ENCODE data around the gene SPR.

SPR gene

GRCh38 chr2:72887032-72887739 is at the start of gene SPR:
Gene SPR, plus strand, starts transcription at chr2:72887408. Its CDS starts 25 bp downstream, at chr2:72887433.
- no peak for DNase-seq (ENCODE audit: low read depth)

DNA sequence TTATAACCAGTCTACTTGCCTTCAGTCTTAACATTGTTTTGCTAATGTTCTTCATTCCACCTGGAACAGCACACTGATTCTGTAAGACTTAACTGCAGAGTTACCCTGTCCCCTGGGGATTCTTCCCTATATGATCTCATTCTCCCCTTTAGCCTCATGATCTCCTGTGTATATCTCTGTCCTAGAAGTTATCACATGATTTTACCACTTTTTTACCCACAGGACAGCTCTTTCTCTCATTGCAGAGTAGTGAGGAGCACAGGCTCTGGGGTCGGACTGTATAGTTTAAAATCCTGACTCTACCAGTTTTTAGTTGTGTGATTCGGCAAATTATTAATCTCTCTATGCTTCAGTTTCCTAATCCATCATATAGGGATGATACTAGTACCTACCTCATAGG is 47.1 kb upstream of the SPR start:
- no peak for DNase-seq (ENCODE audit: low read depth)

DNA sequence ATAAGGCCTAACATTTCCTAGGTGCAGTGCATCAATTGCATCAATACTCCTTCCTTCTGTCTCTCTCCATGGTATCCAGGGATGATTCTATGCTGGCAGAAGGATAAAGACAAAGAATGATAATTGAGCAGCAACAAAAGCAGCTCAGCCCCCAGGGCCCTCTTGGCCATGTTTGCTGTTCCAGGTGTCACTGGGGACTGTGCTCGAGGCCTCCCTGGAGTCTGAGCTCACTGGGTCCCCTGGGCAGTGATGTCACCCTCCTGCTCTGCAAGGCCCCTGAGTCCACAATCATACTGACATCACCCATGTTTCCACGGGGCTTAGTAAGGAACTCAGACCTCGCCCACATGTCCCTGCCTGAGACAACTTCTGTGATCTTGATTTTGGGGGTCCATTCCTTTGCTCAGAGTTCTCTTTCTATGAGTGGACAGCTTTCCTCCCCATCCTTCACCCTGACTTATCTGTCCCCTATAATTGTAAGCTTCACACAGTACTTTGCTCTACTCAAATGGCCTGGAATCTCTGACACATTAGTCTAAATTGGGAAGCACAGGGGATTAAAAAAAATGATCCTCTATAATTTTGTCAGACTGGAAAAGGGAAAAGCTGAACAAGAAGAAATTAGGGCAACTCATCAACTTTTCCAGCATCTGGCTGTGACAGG is 45.6 kb upstream of the SPR start:
- no peak for DNase-seq (ENCODE audit: low read depth)

GRCh38 chr2:72843301-72843700 is 43.9 kb upstream of the SPR start:
- DNase-seq (ENCODE audit: low read depth): no peak

- DNase-seq (ENCODE audit: low read depth): no peak
Observed at GRCh38 chr2:72846171-72847095, 40.8 kb upstream of the SPR start.

DNA sequence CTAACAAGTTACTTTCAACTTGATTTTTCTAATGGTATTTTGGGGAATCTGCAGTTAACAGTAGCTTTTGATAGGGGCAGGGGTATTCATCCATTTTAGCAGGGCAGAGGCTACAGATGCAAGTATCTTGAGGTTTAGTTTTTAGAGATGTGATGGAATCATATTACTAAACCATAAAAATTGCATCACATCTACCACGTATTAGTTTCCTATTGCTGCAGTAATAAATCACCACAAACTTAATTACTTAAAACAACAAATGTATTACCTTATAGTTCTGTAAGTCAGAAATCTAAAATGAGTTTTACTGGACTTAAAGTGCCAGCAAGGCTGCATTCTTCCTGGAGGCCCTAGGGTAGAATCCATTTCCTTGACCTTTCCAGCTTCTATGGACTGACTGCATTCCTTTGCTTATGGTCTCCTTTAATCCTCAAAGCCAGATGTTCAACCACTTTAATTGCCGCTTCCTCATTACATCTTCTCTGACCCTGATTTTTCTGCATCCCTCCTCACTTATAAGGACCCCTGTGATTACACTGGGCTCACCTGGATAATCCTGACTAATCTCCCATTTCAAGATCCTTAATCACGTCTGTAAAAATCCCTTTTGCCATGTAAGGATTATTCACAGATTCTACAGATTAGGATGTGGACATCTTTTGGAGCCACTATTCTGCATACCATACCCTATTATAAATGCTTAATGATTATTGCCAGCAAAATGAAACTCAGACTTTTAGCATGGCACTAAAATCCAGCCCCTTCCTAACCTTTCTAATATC is 39.5 kb upstream of the SPR start:
- DNase-seq (ENCODE audit: low read depth): no peak

- no peak for DNase-seq (ENCODE audit: low read depth)
Observed at GRCh38 chr2:72848436-72849137, 38.6 kb upstream of the SPR start.

DNA sequence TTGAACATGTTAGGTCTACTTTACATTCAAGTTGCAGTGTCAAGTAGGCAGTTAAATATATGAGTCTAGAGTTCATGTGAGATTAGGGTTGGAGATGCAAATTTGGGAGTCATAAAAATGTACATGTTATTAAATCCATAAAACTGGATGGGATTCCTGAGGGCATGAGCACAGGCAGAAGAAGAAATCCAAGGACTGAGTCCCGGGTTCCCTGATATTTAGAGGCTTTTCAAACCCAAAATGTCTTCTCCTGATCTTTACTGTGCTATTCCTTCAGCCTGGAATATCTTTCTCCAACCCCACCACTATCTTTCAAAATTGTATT is 38.1 kb upstream of the SPR start:
- no peak for DNase-seq (ENCODE audit: low read depth)

DNA sequence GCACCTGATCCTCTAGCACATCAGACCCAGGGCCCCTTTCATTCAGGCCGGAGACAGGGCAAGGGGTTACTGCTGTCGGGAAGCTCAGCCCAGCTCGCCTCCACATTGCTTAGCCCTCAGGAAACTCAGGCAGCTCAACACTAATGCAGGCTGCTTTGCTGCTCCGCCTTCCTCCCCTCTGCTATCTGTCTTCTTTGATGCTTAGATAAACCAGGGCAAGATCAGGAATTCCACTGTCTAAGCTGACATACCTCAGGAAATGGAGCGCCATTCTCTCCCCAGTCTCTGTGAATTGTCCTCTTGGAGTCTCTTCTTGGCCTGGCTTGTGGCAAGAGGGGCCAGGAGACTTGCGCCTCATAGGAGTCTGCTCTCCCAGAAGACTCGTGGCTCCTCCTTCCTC is 35.9 kb upstream of the SPR start:
- DNase-seq (ENCODE audit: low read depth): no peak

DNA sequence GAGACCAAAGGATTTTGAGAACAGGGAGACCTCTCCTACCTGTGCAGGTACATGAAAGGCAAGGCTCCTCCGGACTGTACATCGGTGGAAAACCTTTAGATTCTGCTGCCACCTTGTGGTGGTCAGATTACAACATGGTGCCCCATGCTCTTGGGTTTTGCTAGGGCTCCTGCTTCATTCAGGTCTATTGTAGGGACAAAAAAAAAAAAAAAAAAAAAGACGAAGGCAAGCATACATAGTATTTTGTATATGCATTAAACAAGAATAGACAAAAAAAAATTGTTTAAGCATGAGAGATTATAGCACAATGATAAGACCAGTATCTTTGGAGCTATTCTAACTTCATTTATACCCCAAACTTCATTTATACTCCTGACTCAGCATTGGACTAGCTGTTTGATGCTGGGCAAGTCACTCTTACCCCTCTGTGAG is 27.4 kb upstream of the SPR start:
- DNase-seq (ENCODE audit: low read depth): peak; percentile 26

GRCh38 chr2:72862239-72862988 is 24.8 kb upstream of the SPR start:
- peak; percentile 54 for DNase-seq (ENCODE audit: low read depth)

GRCh38 chr2:72863046-72863445 is 24.2 kb upstream of the SPR start:
- DNase-seq (ENCODE audit: low read depth): no peak

DNA sequence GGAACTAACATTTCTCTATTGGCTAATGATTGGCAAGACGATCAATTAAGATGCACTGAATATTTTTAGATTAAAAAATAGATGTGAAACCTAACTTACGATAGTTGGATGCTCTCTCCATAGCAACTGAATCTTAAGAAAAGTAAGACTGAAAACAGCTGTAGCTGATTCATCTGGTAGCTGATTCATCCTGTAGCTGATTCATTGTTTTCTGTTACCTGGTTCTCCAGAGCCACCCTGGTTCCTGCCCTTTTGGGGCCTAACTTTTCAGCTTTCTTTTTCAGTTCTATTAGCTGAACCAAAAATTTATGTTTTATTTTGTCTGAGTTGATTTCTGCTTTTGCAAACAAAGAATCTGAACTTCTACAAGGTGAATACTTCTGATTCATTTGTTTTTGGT is 22.7 kb upstream of the SPR start:
- peak; percentile 40 for DNase-seq (ENCODE audit: low read depth)

DNA sequence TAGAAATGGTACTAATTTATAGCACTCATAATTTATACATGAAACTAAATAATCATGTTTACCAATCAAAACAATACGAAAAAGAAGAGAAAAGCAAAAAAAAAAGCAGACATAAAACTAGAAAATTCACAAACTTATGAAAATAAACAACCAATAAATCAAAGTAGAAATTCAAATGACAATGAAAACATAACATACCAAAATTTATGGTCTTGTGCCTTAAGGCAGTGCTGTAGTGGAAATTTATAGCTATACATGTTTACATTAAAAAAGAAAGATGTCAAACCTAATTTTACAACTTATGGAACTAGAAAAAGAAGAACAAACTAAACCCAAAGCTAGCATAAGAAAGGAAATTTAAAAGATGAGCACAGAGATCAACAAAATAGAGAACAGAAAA is 16.1 kb upstream of the SPR start:
- DNase-seq (ENCODE audit: low read depth): no peak

DNA sequence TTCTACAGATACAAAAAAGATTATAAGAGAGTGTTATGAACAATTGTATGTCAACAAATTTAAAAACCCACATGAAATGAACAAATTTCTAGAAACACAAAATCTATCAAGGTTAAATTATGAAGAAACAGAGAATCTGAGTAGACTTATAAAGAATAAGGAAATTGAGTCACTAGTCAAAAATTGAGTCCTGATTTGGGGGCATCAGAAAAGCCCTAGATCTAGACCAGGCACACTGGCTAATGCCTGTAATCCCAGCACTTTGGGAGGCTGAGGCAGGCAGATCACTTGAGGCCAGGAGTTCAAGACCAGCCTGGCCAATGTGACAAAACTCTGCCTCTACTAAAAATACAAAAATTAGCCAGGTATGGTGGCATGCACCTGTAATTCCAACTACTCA is 15.3 kb upstream of the SPR start:
- no peak for DNase-seq (ENCODE audit: low read depth)

DNA sequence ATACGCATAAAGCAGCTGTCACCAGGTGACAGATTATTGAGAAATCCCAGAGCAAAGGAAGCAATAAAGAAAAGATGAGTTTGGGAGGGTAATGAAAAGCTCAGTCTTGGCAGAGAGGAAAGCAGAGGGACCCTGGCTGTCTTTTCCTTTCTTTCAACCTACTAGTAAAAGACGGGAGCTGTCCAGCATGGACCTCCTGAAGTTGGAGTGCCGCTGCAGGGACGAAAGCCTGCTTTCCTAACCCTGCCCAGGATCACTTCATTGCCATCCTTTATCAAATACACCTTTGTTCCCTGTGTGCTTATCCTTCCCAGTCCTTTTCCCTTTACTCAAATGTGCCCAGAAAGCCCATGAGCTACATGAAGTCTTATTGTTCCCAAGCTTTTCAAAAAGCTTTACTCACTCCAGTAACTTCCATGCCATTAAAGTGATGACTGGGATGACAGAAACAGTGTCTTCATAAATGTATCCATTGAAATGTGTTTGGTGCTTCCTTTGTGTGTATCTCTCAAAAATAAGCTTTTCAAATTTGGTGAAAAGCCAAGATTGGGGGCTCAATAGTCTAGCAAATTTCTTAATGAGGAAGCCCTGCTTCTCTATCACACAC is 3.7 kb upstream of the SPR start:
- no peak for DNase-seq (ENCODE audit: low read depth)

- no peak for DNase-seq (ENCODE audit: low read depth)
Observed at GRCh38 chr2:72886505-72887031, 640 bp upstream of the SPR start.

GRCh38 chr2:72887740-72888437 is 681 bp downstream of the SPR start:
- peak; percentile 59 for DNase-seq (ENCODE audit: low read depth)

GRCh38 chr2:72888438-72889202 is 1.4 kb downstream of the SPR start:
- no peak for DNase-seq (ENCODE audit: low read depth)
